Ecto neural progenitor cell (in vitro differentiated cells): ENCODE data around the gene MEIS2.
"Not testable (repeated sequence)": the region's sequence is repeated elsewhere in the genome, so short reads cannot be mapped to it uniquely, and the experiment has no call there.

ENCODE experiments used
- DNase-seq: peaks from one replicate; pipeline ENCODE4 v3.0.0-alpha.2; 2018; ENCODE audit warnings: low spot score

The MEIS2 gene

DNA sequence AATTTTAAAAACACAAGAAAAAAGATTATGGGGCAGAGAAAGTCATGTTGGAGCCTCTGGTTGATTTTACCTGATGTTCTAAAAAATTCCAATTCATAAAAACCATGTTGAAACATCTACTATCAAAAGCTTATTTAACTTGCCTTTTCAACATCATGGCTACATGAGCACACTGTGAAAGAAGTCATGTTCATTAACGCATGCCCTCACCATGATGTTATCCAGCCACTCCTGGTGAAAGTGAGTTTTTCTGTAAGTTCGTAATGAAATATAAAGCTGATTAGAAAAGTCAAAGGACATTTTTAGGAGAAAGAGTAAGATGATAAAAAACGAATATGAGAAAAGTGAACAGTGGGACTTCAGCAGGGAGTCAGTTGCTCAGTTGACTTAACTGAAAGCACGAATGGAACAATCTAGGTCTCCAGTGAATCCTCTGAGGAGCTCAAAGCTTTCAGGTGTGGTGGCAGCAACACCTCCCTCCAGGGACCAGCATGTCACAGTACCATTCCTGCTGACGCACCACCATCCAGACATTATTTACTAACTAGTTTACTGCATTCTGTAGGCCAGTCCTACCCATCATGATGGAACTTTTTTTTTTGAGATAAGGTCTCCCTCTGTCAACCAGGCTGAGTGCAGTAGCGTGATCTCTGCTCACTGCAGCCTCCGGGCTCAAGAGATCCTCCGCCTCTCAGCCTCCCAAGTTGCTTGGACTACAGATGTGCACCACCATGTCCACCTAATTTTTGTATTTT lies 95.2 kb downstream of the MEIS2 start:
- no peak for DNase-seq

DNA sequence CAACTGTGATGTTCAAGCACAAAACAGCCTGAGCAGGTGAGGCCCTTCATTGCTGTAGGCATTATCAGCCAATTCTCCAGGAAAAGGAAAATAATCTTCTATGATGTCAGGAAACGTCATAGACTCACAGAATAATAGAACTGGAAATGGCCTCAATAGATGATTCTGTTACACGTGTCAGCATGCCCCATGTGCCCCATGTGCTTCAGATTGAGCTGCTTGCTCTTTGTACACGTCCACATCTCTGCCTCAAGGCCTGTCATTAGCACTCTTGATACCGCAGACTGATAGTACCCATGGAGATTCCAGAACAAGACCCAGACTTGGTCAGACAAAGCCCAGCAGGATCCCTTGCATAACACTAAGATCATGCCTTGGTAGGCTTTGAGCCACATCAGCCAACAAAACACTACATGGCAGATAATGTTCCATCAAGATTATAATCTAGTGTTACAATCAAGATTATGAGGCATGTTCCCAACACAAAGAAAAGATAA lies 95.9 kb downstream of the MEIS2 start:
- DNase-seq = no peak

DNA sequence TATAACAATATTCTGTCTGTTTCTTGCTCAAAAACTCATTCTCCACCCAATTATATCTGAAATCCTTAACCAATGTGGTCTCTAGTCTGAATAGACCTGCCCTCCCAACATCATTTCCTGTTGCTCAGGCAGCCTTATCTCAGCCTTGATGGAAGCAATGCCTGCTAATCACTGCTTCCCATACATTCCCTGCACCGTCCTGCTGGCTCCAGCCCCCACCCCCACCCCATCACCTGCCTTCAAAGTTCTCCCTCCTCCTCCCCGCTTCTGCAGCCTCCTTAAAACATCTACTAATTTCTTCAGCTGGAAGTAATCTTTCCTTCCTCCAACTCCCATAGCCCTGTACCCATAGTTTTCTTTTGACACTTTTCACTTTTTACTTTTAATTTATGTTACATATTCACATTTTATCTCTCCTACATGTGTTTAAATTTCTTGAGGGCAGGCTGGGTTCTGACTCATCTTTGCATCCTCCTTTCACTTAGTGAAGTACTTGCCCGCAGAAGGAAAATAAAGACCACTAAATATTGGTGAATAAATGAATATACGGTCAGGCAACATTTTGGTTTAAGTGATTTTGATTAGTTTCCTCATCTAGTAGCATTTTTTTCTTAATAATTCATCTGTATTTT lies 98.2 kb downstream of the MEIS2 start:
- DNase-seq = no peak

DNA sequence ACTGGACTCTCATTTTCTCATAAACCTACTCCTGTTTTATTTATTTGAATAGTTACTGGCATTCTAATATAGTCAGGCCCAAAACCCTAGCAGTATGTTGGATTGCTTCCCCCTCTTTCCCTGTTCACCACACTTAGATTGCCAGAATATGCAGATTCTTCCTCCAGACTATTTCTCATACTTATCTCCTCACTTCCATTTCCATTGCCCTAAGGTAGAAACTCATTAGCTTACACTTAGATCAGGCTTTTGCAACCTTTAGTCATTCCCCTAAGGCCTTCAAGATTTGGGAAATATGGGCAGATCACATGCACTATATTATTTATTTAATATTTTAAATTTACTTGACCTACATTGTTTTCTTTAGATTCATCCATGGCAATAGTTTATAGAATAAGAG lies 98.9 kb downstream of the MEIS2 start:
- no peak for DNase-seq

DNA sequence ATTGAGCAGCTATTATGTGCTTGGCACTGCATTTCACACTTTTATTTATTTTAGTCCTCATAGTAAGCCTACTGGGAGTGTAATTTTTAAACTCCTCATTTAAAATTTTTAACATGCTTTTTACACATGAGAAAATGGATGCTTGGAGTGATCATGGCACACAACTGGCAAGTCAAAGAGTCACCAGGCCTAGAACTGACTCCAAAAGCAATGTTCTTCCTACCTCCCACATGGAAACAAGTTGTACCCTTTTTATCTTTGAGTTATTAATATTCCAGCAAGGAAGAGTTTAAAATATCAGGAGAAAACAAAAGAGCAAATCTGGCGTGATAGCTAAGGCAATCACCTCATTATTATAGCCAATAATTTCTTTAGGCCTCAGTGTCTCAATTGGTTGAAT lies 100.6 kb downstream of the MEIS2 start:
- DNase-seq = no peak

DNA sequence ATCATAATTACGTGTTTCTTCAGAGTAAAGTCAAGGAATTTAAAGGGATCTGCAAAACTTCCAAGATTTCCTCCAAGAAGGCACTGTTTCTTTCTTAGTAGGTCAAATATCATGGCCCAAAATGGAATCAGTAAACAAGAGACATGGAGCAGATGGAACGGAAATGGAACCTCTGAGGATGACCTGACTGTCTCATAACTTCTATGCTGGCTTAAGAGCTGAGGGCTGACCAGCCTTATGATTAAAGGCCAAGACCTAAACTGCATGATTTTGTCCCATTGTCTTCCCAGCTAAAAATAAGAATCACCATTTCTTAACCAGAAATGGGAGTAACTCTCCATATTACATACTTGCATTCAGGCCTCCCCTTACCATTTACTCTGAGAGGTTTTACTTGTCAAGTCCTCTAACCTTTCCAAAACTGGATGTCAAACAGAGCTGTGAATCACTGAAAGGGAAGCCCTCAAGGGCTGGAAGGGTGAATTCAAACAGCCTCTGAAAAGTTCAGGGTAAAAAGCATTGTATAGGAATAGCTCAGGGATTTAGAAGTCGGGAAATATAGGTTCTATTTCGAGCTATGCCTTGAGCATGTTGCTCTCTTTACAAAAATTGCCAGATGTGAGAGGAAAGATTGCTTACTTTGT lies 103.7 kb downstream of the MEIS2 start:
- no peak for DNase-seq

DNA sequence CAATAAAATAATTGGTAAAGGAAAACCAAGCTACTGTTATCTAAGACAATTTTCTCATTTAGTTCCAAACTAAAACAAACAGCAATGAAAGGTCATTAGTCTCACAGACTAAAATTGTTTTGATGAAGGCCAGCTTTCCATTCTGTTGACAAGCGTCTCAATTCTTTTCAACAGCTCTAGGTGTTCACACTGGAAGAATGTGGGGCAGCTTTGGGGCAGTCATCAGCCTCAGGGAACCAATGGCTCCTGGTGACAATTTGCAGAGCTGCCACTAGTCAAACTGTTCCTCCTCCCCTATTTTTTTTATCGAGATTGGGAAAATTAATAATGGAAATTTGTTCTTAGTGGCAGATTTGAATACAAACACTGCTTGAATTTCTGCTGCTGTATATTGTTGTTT lies 104.2 kb downstream of the MEIS2 start:
- no peak for DNase-seq

DNA sequence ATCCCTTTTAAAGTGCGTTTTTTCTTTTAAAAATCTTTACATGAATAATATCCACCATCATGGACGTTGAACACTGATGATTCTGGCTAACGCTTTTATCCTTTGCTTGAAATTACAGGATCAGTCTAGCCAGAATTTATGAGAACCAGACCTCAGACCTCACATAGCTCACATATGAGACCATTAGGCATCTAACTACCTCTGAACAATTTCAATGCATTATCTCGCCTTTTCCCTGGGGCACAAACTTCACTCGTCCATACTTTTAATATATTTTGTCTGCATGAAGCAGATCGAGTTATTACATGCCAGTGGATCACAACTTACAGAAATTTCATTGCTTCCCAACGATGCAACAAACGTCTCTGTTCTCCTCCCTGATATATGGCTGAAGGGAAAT lies 105.6 kb downstream of the MEIS2 start:
- no peak for DNase-seq

DNA sequence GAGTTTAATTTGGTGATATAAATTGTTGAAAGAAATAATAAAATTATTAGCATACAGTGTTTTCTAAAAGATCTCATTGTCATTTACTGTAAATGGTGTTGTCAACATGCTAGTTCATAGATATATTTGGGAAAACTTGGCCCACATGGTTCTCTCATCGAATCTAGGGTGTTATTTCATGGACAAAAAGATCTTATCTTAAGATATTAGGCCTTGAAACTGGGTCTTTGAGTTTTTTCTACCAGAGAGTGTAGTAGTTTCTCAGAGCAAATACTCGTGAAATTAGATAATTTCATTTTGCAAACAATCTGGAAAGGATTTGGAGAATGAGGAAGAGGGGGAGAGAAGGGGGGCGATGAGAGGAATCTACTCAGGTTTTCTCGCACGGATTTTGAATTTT lies 107.9 kb downstream of the MEIS2 start:
- no peak for DNase-seq

DNA sequence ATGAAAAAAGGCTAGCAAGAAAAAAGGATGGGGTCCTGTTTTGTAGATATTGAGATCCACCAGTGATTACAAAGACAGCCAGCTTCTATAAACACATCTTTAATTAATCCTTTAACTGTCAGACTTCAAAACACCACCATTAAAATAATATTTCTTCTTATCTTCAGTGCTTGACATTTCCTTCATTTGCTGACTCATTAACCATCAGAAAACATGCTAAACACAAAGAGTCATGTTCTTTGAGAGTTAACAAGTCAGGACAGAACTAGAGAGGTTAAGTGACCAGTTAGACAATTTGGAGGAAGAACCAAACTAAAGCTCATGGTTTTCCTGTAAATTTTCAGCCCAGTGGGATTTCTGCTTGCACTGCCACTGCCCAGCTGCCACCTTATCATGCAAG lies 111.4 kb downstream of the MEIS2 start:
- DNase-seq = no peak

DNA sequence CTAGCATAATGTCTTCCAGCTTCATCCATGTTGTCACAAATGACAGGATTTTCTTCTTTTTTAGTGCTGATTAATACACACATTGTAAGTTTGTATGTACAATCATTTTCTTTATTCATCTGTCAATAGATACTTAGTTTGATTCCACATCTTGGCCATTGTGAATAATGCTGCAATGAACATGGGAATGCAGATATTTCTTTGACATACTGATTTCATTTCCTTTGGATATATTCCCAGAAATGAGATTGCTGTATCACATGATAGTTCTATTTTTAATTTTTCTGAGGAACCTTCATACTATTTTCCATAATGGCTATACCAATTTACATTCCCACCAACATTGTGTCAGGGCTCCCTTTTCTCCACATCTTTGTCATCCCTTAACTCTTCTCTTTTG lies 117.9 kb downstream of the MEIS2 start:
- no peak for DNase-seq

DNA sequence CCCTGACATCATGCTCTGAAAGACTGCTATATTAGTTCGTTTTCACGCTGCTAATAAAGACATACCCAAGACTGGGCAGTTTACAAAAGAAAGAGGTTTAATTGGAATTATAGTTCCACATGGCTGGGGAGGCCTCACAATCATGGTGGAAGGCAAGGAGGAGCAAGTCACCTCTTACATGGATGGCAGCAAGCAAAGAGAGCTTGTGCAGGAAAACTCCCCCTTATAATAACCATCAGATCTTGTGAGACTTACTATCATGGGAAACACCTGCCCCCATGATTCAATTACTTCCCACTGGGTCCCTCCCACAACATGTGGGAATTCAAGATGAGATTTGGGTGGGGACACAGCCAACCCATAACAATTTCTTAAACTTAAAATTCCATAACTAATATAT lies 120.1 kb downstream of the MEIS2 start:
- DNase-seq = not testable (repeated sequence)

DNA sequence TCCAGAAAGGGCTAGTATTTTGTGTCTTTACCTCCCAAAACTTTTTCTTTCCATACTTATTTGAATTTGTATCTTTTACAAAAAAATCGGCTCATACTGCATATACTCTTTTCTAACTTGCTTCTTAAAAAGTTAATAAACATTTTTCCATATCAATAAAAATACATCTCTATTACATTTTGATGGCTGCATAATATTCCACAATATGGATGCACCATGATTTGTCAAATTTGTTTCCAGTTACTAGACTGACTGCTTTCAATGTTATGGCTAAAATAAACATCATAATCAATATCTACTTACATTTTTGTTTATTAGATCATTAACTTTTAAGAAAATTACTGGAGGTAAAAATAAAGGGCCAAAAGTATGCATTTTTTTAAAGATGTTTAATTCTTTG lies 121.7 kb downstream of the MEIS2 start:
- DNase-seq = no peak

DNA sequence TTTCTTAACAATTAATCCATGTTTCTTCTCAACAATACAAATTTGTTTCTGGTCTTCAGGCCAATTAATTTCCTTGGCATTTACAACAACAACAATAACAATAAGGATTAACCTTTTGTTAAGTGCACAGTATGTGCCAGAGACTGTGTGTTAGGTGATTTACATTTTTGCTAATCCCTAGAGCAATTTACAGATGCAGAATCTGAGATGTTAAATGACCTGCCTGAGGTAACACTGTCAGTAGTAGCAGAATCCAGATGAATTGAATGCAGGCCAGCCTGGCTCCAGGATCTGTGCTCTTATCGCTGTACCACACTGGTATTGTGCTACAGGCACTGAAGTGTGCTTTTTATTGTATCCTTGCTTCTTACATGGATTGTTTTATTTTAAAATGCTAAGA lies 122.2 kb downstream of the MEIS2 start:
- DNase-seq = no peak

DNA sequence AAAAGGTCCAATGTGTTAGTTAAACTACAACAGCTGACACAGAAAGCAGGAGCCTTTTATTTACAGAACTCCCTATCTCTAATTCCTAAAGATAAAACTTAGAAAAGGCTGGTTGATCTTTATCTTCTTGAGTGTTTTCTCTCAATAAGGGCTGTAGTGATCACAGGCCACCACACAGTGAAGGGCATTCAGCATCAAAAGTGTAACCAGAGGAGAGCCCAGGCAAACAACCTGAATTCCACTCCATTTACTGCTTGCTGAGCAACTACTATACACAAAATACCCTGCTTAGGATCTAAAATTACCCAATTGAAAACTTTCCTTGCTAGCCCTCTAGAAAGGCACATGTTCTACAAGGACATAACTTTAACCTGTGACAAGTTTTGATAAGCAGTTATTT lies 122.7 kb downstream of the MEIS2 start:
- no peak for DNase-seq

DNA sequence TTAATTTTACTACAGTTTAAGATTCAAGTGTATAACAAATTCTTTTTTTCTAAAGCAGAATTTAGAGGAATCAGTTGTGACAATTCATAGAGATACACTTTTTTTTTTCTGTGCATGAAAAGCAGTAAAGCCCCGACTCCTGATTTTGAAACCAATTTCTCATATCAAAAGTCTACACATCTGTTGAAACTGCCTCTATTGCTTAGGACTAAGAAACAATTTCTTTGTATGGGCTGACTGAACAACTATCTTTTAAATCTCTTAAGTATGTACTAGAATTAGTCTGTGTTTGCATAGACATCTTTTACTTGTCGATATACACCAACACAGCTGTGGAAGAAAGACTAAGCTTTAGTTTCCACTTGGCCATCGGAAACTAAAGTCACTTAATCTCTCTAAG lies 127.6 kb downstream of the MEIS2 start:
- DNase-seq = no peak

DNA sequence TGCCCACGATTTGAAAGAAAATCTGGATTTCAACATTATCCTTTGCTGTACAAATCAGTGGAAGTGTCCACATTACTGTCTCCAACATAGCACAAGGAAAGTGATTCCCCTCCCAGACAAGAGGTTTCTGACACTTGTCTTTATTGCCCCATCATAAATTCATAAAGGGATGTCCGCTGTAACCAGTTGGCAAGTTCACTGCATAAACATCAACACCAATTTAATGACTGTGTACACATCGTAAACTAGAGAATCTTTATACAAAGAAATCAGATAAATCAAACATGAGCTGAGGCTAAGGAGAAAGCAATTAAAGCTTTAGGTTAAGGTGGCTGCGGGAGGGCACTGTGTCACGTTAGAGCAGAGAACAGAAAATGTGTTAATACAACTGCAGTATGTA lies 129.8 kb downstream of the MEIS2 start:
- no peak for DNase-seq

DNA sequence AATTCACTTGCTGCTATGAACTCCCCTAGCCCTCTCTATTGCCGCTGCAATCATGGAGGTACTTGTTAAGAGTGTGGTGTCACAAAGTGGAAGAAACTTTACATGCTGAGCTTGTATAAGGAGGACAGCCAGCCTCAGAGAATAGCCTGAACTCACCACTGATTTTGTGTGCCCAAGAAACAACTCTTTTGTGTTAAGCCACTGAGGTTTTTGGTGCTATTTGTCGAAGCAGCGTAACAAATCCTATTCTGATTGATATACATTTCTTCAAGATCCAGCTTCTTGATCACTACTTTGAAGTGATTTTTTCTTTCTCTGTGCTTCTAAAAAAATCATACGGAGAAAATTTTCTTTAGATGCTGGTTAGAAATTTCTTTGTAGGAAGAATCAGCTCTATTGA lies 132.4 kb downstream of the MEIS2 start:
- no peak for DNase-seq

DNA sequence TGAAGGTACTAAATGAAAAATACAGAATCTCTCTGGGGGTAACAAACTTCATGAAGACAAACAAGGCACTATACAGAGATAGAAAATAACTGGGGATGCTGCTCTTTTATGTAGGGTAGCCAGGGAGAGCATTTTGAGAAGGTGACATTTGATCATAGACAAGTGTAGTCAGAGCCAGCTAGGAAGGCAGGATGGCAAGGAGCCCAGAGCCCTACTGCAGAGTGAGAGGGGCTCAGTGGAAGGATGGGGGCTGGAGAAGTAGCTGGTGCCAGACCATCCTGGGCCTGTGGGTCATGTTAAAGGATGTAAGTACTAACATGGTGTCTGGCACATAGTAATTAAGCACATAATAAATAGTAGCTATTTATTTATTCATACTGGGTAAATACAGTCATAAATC lies 133.6 kb downstream of the MEIS2 start:
- no peak for DNase-seq

DNA sequence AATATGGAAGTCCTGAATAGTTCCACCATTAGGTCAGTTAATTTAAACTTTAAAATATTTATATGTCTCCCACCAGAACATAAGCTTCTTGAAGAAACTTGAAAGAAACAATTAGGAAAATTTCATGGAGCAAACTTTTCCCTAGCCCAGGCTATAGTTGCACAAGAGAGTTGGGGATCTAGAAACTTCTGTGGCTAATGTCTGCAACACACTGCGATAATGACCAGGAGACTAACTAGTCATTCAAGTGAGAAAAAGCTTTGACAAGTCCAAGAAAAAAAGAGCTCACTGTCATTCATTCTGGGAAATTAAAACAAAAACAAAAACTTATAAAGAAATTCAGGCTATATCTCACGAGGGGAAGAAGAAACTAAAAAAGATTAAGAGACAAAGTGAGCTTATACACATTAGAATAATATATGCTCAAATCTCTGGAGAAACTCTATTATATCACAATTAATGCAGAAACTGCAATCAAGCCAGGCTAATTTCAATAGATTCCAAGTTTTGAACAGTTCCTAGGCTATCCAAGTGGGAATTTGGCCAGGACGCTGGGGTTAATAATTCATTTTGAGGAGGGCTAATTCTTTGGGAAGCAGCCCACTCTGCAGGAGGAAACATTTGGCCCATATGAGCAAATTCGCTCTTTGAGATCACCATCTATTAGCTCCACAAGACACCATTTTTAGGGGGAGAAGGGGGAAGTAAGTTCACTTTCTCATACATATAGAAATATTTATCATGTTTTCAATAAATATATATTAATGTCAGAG lies 134.6 kb downstream of the MEIS2 start:
- DNase-seq = no peak

DNA sequence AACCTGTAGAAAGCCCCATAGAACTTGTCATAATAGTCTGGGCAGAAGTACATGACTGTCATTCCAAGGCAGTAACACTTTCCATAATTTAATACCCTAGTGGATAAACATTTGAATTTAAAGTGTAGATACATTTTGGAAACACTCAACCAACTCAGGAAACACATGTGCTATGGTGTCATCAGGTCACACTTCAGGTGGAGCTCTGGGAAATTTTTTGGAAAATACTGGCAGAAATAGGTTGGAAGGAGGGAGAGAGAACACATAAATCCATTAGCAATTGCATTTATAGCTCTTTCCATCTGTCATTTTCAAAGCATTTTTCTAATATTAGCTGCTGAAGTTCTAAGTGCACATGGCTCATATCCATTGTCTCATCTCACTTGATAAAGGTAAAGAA lies 135.7 kb downstream of the MEIS2 start:
- no peak for DNase-seq

DNA sequence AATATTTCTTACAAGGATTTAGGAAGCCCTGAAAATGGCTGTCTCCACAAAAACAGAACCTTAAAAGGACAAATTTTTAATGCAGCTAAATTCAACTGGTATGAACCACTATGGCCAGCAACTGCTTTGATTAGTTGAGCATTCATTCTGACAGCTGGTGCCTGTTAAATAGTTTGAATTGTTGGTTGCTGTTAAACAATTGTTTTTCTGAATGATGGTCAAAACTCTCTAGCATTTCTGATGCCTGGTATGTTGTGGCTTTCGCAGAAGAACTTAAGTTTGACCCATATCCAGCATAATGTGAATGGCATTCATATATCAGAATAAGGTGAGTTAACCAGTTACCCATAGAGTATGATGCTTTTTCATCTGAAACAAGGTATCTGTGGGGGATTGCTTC lies 138.4 kb downstream of the MEIS2 start:
- no peak for DNase-seq

DNA sequence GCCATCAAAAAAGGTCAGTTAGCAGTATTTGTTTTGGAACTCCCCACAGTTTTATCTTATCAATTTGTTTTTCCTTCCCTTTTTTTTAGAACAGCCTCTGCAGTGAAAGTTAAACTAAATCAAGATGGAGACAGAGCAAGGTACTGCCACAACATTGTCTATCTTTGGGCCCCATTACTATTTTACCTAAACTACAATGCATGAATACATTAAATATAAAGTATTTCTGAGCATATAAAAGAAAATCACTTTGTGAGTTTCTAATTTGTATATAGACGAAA lies 139.5 kb downstream of the MEIS2 start:
- no peak for DNase-seq
